GM21390 (cell line): ENCODE results near the gene KRT81.
"Not testable (repeated sequence)": the region's sequence is repeated elsewhere in the genome, so short reads cannot be mapped to it uniquely, and the experiment has no call there.

Experiments used
- ATAC-seq: cut with Tn5 transposase; IDR thresholded peaks from one replicate; pipeline ENCODE4 v1.9.1; 2021; ENCODE audit not compliant: unreplicated experiment

KRT81 gene

DNA sequence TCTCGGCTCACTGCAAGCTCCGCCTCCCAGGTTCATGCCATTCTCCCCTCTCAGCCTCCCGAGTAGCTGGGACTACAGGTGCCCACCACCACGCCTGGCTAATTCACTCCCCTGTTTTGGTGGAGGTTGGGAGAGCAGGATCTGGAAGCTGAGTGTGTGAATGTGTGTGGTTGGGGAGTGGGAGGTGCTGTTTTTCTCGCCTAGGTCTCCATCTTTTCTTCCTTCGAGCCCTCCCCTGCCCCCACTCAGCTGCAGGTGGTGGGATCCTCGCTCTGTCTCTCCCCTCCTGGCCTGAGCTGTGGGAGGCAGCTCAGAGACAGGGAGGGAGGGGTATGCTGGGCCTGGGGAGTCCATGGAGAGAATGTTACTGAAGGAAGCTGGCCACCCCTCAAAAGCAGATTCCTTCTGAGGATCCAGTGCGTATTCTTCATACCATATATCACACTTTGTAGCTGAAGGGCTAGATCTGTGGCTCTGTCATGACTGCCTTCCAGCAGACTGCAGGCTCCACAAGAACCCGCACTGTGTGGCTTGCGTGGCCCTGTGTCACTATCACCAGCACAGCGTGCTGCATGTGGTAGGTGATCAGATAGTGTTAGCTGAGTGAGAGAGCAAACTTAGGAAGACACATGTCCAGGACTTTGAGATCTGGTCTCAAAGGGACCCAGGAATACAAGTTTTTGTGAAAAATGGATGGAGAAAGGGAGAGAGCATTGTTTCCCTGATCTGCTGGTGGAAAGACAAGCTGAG is 27.1 kb upstream of the KRT81 start:
- no peak for ATAC-seq

DNA sequence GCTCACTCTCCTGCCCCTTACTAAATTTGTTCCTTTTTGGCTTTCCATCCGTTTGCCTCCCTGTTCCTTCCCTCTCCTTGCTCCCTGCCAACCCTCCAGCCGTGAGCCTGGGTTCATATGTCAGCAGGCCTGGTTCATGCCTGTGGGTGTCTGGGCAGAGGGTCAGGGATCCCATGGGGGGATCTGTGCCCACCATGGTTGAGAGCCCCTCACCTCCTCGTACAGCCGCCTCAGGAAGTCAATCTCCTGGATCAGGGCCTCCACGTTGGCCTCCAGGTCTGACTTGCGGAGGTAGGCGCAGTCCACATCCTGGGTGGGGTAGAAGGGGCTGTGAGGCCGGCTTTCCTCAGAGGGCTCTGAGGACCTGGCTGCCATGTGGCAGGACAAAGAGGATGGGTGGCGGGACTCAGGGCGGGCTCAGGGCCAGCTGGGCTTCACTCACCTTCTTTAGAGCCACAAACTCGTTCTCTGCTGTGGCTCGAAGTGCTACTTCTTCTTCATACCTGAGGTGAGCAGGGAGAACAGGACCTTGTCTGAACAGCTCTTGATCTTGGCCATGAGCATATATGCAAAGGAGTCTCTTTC is 26.2 kb upstream of the KRT81 start:
- ATAC-seq: no peak

DNA sequence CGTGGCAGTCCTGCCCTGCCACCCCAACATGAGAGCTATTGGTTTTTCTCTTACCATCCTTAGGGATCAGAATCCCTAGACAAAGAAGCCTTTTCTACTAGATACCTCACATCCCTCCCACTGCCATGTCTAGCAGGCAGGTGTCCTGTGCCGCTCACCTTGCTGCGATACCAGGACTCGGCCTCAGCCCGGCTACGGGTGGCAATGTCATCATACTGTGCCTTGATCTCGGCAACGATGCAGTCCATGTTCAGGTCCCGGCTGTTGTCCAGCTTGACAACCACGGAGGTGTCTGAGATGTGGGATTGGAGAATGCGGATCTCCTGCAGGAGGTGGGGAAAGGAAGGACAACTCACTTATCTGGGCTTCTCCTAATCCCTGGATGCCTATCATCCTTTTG is 25.4 kb upstream of the KRT81 start:
- ATAC-seq: no peak

DNA sequence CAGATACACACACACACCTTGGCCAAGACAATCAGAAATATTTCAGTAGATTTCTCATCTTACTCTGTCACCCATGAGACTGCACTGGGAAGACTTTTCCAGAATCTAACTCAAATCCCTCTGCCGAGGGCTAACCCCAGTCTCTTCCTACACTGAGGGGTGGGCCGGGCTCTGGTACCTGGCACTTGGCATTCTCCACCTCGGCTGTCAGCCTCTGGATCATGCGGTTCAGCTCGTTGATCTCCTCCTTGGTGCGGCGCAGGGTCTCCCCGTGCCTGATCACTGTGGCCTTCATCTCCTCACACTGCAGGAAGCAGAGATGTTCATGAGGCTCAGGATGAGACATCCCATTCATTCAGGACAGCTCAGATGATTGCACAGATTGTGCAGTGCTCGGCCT is 25.0 kb upstream of the KRT81 start:
- ATAC-seq: no peak

DNA sequence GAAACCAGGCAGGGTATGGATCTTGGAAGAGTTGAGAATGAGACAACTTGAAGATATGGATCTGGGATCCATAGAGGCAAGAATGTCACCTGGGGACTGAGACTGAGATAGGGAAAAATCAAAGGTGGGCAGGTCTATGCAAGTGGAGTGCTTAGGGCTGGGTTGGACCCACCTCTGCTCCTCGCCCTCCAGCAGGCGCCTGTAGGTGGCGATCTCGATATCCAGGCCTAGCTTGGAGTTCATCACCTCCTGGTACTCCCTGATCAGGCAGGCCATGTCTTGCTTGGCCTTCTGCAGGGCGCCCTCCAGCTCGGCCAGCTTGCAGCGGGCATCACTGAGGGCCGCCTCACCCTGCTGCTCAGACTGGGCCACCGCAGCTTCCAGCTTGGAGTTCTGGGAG is 24.4 kb upstream of the KRT81 start:
- not testable (repeated sequence) for ATAC-seq

DNA sequence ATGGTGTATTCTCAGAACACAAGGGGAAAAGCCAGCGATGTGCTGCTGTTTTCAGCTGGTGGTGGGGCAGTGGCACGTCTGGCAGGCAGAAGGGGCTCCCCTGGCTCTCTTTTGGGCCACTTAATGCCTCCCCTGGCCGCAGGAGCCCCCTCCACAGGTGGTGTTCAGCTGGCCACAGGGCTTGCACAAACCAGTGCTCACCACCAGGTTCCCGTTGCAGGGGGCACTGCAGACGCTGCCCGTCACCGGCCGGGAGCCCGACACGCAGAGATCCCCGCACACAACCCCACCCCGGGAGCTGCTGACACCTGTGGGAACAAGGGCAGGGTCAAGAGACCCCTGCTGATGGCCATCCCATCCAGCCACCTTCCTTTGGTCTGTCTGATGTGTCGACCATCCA is 23.2 kb upstream of the KRT81 start:
- no peak for ATAC-seq

DNA sequence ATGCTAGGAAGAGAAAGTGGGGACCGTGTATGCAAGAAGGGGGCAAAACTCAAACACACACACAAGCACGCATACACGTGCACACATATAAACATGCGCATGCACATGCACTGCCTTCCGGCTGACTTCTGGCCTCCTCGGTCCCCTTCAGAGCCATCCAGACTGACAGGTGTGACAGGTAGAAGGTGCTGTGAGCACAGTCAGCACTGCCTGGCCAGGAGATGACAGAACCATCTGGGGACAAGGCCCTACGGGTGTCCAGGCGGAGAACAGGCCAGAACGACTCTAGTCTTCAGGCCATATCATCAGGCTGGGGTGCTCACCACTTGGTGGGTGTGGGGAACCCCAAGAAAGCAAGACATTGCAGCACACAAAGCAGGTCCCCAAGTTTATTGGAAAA is 22.6 kb upstream of the KRT81 start:
- no peak for ATAC-seq

DNA sequence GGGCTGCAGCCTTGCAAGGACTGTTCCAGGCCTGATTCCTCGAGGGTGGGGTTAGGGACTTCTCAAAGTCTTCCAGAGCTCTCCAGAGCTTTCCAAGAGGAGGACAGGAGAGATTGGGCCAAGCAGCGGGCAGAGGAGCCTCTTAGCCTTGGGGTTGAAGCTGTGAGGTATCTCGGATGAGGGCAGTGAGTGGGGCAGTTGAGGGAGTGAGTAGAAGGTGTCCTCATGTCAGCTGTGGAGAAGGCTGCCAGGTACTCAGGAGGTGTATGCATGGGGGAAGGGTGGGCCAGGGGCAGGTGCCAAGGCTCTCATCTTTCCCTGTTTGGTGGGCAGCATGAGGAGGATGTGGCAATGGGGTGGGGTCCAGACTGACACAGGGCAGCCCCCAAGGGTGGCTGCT is 22.1 kb upstream of the KRT81 start:
- ATAC-seq: no peak

DNA sequence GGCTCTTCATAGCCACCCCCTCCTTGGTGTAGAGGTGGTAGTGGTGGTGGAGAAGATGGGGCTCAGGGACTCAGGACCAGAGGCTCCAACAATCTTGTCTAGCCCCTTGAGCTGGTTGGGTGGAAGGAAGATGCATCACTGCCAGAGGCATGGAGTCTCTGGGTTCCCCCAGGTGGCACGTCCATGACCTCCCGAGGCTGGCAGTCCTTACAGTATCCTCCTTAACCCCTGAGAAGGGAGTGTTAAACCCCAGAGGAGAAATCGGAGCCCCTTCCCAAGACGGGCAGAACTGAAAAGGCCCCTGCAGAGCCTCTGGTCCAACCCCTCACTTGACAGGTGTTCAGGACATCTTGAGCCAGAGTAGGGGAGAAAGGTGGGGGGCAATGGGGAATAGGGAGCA is 20.8 kb upstream of the KRT81 start:
- no peak for ATAC-seq

DNA sequence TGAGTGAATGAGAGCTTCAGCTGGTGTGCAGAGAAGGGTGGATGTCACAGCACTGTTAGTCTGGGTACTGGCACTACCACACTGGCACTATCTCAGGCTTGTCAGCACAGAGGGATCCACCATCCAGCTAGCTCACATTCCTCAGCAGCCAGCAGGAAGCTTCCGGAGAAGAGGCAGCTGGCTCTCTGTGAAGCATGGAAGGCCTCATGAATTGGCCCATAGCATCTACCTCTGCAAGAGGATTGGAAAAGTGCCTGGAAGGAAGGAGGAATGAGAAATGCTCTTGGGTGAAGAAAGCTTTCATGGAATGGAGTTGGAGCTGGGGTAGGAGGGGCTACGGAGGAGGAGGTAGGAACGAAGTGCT is 19.9 kb upstream of the KRT81 start:
- no peak for ATAC-seq

DNA sequence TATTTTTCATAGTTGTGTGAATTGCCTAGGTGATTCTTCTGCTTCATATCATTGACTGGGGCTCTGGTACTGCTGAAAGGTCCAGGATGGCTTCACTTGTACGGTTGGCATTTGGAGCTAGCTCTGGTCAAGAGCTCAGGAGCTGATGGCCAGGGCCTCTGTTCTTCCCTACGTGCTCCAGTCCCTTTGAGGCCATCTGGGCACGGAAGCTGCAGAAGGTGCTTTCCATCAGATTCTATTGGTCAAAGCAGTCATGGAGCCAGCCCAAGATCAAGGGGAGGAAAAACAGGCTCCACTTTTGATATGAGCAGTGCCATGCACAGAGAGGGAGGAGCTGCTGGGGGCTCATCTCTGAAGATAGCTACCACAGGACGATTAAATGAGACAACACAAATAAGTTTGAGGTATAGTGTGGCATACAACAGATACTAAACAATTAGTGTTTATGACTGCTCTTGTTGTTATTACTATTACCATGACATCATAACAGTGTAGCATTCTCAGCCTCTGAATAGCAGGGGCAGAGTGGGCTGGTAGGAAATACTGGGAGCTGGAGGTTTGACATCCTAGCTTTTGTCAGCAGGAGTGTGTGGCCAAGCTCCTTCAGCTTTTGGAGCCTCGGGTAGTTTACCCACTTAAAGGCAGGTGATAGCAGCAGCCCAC is 19.4 kb upstream of the KRT81 start:
- ATAC-seq: no peak

DNA sequence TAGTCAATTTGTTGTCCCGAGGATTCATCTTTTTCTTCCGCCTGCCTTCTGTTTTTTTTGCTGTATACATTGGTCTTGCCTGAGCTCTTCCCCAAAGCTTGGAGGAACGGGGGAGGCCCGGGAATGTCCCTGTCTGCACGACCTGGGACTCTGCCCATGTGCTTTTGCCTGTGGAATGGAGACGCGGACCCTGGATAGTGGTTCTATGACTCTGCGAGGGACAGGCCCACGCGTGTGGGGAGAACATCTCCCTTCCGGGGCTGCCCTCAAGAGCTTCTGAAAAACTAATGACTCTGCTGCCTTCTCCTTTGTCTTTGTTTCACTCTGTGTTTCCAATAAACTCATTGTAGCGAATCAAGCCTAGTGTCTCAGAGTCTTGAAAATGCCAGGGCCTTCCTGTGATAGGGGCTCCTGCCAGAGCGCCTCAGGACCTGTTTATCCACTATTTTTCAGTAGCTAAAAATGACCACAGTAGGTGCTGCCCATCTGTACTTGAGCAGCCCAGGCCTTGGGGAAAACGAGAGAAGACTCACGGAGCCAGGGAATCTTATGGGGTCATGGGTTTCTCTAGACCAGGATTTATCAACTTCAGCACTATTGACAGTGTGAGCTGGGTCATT is 17.6 kb upstream of the KRT81 start:
- no peak for ATAC-seq

DNA sequence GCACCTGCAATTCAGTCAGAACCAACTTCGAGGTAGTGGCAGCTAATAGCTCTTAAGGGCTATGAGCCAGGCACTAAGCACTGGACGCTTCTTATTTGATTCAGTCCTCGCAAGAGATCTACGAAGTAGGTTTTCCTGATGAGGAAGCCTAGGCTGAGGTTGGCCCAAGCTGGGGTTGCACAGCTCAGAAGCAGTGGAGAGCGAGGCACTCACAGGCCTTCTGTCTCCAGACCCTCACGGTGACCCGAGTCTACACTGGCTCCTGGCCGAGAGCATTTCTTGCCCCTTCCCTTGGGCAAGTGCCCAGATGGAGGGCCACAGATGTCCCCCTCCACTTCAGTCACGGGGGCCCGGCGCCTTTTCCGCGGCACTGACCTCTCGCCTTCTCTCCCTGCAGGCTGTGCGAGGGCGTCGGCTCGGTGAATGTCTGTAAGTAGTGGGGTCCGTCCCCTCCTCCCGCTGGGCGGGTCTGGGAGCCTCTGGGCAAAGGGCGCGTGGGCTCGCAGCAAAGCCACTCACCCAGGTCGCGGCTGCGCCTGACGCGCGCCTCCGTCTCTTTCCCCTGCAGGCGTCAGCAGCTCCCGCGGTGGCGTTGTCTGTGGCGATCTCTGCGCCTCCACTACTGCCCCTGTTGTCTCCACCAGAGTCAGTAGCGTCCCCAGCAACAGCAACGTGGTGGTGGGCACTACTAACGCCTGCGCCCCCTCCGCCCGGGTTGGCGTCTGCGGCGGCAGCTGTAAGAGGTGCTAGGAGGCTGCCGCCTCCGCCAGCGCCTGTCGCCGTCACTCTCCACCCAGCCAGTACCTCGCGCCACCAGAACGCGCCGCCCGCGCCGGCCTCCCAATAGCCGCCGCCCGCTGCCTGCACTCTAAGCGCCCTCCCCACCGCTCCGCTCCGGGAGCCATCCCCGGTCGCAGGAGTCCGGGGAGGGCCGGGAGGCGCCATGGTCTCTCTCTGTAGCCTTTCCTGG is 16.8 kb upstream of the KRT81 start:
- ATAC-seq: no peak

DNA sequence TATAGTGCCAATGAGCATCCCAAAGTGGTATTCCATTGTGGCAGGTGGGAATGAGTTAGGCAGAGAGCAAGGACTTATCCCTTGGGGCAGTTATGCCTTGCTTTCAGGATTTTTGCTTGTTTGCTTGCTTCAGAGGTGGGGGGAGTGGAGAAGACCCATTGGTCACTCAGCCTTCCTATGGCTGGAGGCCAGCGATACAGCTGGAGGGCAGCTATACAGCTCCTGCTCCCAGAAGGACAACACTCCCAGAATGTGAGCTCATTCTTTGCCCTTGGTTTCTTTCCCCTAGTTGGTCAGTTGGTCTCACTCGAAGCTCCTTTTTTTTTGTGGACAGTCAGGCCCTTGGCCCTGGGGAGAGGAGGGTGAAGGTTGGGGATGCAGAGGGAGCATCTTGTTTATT is 15.4 kb upstream of the KRT81 start:
- no peak for ATAC-seq

DNA sequence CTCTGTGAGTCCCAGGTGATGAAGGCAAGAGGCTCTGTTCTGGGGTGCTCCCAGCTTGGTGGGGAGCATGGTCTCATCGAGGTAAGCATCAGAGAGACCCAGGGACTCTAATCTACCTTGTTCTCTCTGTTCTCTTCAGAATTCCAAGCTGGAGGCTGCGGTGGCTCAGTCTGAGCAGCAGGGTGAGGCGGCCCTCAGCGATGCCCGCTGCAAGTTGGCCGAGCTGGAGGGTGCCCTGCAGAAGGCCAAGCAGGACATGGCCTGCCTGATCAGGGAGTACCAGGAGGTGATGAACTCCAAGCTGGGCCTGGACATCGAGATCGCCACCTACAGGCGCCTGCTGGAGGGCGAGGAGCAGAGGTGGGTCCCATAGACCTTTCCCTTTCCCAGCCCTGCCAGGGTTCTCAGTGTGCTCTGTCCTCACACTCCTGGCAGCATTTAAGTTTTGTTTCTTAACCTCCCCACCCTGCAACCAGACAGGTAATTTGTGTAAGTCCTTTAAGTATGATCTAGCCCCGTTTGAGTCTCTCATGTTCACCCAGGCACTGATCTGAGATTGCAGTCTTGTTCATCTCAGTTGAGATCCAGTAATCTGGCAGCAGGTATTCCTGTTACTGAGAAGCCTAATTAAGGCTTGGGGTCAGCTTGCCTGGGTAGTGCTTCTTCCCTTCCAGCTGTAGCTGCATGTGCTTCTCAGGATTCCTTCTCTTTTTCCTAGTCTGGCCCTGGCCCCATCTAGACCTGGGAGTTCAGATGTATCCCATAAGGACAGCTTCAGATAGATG is 14.8 kb upstream of the KRT81 start:
- no peak for ATAC-seq

DNA sequence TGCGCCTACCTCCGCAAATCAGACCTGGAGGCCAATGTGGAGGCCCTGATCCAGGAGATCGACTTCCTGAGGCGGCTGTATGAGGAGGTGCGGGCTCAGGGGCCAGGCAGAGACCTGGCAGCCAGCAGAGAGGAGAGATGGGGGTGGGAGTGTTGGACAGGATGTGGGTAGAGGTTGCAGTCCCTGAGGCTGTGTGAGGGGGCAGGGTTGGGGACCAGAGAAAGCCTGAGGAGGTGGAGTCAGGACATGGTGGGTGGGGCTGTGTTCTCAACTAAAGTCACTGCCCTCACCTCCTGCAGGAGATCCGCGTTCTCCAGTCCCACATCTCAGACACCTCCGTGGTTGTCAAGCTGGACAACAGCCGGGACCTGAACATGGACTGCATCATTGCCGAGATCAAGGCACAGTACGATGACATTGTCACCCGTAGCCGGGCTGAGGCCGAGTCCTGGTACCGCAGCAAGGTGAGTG is 13.6 kb upstream of the KRT81 start:
- ATAC-seq: peak; percentile 88

DNA sequence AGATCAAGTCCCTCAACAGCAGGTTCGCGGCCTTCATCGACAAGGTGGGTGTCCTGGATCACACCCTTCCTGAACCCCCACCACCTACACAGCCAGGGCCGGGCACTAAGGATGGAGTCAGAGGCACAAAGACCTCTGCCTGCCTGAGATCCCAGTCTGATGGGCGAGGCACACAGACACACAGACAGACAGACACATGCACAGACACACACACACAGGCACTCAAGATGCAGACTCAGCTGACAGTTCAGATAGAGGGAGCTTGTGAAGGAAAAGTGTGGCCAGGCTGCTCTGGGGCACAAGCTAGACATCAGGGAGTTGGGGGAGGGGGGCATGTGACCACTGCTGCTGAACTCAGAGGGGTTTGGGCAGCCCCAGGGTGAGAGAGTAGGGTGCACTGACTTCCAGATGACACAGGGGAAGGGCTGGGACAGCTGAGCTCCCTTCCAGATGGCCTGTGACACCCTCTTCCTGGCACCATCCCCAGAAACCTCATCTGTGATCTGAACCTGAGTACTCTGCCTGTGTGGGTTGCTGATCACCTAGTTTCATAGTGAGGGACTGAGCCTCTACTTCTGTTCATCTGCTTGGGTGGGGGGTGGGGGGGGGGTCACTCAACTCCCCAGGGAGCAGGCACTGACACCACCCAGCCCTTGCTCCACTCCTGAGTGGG is 11.0 kb upstream of the KRT81 start:
- ATAC-seq: not testable (repeated sequence)

DNA sequence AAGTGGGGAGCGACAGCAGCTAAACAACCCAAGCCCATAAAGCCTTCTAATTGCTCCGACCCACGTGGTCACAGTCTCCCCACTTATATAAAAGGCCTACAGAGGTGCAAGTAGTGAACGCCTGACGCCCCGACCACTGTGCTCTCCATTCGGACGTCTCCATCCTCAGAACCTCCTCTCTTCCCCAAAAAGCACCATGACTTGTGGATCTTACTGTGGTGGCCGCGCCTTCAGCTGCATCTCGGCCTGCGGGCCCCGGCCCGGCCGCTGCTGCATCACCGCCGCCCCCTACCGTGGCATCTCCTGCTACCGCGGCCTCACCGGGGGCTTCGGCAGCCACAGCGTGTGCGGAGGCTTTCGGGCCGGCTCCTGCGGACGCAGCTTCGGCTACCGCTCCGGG is 10.4 kb upstream of the KRT81 start:
- ATAC-seq: not testable (repeated sequence)
